NB4 (cell line): ENCODE results near the gene LTK.

Source experiments
- DNase-seq: peaks from one replicate; pipeline ENCODE4 v3.0.0; 2010; ENCODE audit warnings: low read depth
- H3K4me3 ChIP-seq: one replicate; pipeline ENCODE4 v1.5.1; 2011; ENCODE audit warnings: mild to moderate bottlenecking, low read depth, low read length, moderate library complexity
- CTCF ChIP-seq: IDR thresholded peaks from one replicate; pipeline ENCODE4 v1.5.1; 2012; ENCODE audit warnings: low read depth, low read length
- MAX ChIP-seq: IDR thresholded peaks from 2 replicates; pipeline ENCODE4 v1.6.1; 2011; ENCODE audit warnings: low read depth, low read length
- MYC ChIP-seq: IDR thresholded peaks from 2 replicates; pipeline ENCODE4 v1.6.1; 2011; ENCODE audit warnings: low read depth, low read length
- POLR2A ChIP-seq: IDR thresholded peaks from 2 replicates; pipeline ENCODE4 v1.6.1; 2011; ENCODE audit warnings: mild to moderate bottlenecking; ENCODE audit not compliant: insufficient read length; ENCODE audit errors: extremely low read depth

The LTK gene

GRCh38 chr15:41559239-41559782 lies 45.7 kb upstream of the LTK start:
- TF ChIP-seq POLR2A (no peak), MAX (no peak), MYC (no peak), CTCF (no peak)
- DNase-seq, result peak; percentile 20
- peak overlapping the region; percentile 37 for H3K4me3 ChIP-seq

- peak within 1 kb of the TSS; percentile 37 for H3K4me3 ChIP-seq
- no peak for TF ChIP-seq CTCF
- TF ChIP-seq MAX, result no peak
- peak; percentile 68 for DNase-seq
These were observed 45.0 kb upstream of the LTK start, which contains the start of gene TYRO3 for GRCh38 chr15:41558400-41559238. Gene TYRO3, plus strand, starts transcription at chr15:41559212. Its CDS starts 46 bp downstream, at chr15:41559258.

GRCh38 chr15:41557673-41558399 lies 44.2 kb upstream of the LTK start:
- peak; percentile 23 for TF ChIP-seq POLR2A
- peak; percentile 93 for TF ChIP-seq CTCF
- peak; percentile 62 for TF ChIP-seq MYC
- TF ChIP-seq MAX, result peak; percentile 75; the same call in 1 of the 2 replicates
- no peak overlapping the region for H3K4me3 ChIP-seq
- DNase-seq, result peak; percentile 81

- no peak overlapping the region for H3K4me3 ChIP-seq
- TF ChIP-seq MYC, result no peak
- no peak for TF ChIP-seq CTCF
- TF ChIP-seq MAX, result no peak
- no peak for TF ChIP-seq POLR2A
- DNase-seq, result no peak
These were observed 43.0 kb upstream of the LTK start for GRCh38 chr15:41556677-41557076.

GRCh38 chr15:41554915-41555314 lies 41.3 kb upstream of the LTK start:
- no peak for DNase-seq
- no peak for TF ChIP-seq MAX
- H3K4me3 ChIP-seq, result no peak overlapping the region

- DNase-seq, result no peak
- H3K4me3 ChIP-seq, result no peak overlapping the region
- TF ChIP-seq MAX, result no peak
- no peak for TF ChIP-seq POLR2A
- no peak for TF ChIP-seq MYC
These were observed 40.7 kb upstream of the LTK start for GRCh38 chr15:41554343-41554742.
